Stimulated activated CD4-positive, alpha-beta T cell treated with anti-CD3 and anti-CD28 coated beads, Interleukin-4, amount 100 ng/mL, for 1 hour (primary cell): Measurements from ENCODE around the gene SMR3B.

ENCODE experiments used
- DNase-seq: peaks from one replicate; pipeline ENCODE4 v3.0.0-alpha.2; 2020

The SMR3B gene

GRCh38 chr4:70382691-70383181 is at the start of gene SMR3B:
SMR3B (plus strand) TSS chr4:70383131; CDS start chr4:70384511, 1,380 bp downstream.
- no peak for DNase-seq

- no peak for DNase-seq
Measured at GRCh38 chr4:70334681-70335080, 48.2 kb upstream of the SMR3B start, which contains the start of gene CABS1. CABS1 (plus strand) TSS chr4:70334981; CDS start chr4:70335040, 59 bp downstream.

- no peak for DNase-seq
Measured at GRCh38 chr4:70336043-70336442, 46.9 kb upstream of the SMR3B start.

- DNase-seq, result no peak
Measured at GRCh38 chr4:70337886-70338420, 45.0 kb upstream of the SMR3B start.

- DNase-seq, result no peak
Measured at GRCh38 chr4:70356185-70356584, 26.7 kb upstream of the SMR3B start.

GRCh38 chr4:70359115-70359661 is 23.7 kb upstream of the SMR3B start:
- DNase-seq, result no peak

- no peak for DNase-seq
Measured at GRCh38 chr4:70360460-70360859, 22.5 kb upstream of the SMR3B start, which contains the start of gene SMR3A. SMR3A (plus strand) TSS chr4:70360760; CDS start chr4:70362116, 1,356 bp downstream.

GRCh38 chr4:70364002-70364401 is 18.9 kb upstream of the SMR3B start:
- no peak for DNase-seq

- DNase-seq, result no peak
Measured at GRCh38 chr4:70365479-70365878, 17.5 kb upstream of the SMR3B start.

- no peak for DNase-seq
Measured at GRCh38 chr4:70367813-70368212, 15.1 kb upstream of the SMR3B start.

- no peak for DNase-seq
Measured at GRCh38 chr4:70371987-70372386, 10.9 kb upstream of the SMR3B start.

- no peak for DNase-seq
Measured at GRCh38 chr4:70372760-70373159, 10.2 kb upstream of the SMR3B start.

- DNase-seq, result no peak
Measured at GRCh38 chr4:70380578-70380977, 2.4 kb upstream of the SMR3B start.

- no peak for DNase-seq
Measured at GRCh38 chr4:70392057-70392776, 9.3 kb downstream of the SMR3B start.

GRCh38 chr4:70397580-70397979 is 14.6 kb downstream of the SMR3B start, which contains the start of gene OPRPN:
OPRPN (plus strand) TSS chr4:70397940; CDS start chr4:70399286, 1,346 bp downstream.
- DNase-seq, result no peak

GRCh38 chr4:70399319-70399718 is 16.4 kb downstream of the SMR3B start:
- no peak for DNase-seq

GRCh38 chr4:70402762-70403161 is 19.8 kb downstream of the SMR3B start:
- DNase-seq, result no peak

- DNase-seq, result no peak
Measured at GRCh38 chr4:70405765-70406164, 22.8 kb downstream of the SMR3B start.

GRCh38 chr4:70425306-70425705 is 42.4 kb downstream of the SMR3B start:
- DNase-seq, result no peak

- no peak for DNase-seq
Measured at GRCh38 chr4:70426789-70427188, 43.9 kb downstream of the SMR3B start.

- DNase-seq, result no peak
Measured at GRCh38 chr4:70437197-70437596, 54.3 kb downstream of the SMR3B start.
